HCT116 (cell line): ENCODE measurements around the gene LTB4R.

Experiments used
- CEBPB ChIP-seq: IDR thresholded peaks from 2 replicates; pipeline ENCODE4 v1.6.1; 2012; ENCODE audit warnings: low read depth
- EGR1 ChIP-seq: IDR thresholded peaks from 2 replicates; pipeline ENCODE4 v1.6.1; 2012; ENCODE audit warnings: low read depth
- EZH2phosphoT487 ChIP-seq: fragments of 200-600 bp; IDR thresholded peaks from 2 replicates; pipeline ENCODE4 v1.6.1; 2018; ENCODE audit warnings: antibody characterized with exemption, borderline replicate concordance
- TF ChIP-seq, protein P1 (sequence below), 3 experiments: fragments of 200-600 bp in 1 of 3; sonication (generic) in 1 of 3; IDR thresholded peaks in 2 of 3; conservative IDR thresholded peaks in 1 of 3; 2 replicates each; pipeline ENCODE4 v1.5.1; 2012 to 2017; ENCODE audit warnings: low read depth in 2 of 3, low read length in 2 of 3, antibody characterized with exemption in 1 of 3, borderline replicate concordance in 1 of 3, control low read depth in 1 of 3, mild to moderate bottlenecking in 1 of 3, mixed read lengths in 1 of 3, mixed run types in 1 of 3, moderate library complexity in 1 of 3; ENCODE audit not compliant: insufficient read depth in 1 of 3
- TF ChIP-seq, protein P2 (sequence below): IDR thresholded peaks from 2 replicates; pipeline ENCODE4 v1.6.1; 2012

DNA sequence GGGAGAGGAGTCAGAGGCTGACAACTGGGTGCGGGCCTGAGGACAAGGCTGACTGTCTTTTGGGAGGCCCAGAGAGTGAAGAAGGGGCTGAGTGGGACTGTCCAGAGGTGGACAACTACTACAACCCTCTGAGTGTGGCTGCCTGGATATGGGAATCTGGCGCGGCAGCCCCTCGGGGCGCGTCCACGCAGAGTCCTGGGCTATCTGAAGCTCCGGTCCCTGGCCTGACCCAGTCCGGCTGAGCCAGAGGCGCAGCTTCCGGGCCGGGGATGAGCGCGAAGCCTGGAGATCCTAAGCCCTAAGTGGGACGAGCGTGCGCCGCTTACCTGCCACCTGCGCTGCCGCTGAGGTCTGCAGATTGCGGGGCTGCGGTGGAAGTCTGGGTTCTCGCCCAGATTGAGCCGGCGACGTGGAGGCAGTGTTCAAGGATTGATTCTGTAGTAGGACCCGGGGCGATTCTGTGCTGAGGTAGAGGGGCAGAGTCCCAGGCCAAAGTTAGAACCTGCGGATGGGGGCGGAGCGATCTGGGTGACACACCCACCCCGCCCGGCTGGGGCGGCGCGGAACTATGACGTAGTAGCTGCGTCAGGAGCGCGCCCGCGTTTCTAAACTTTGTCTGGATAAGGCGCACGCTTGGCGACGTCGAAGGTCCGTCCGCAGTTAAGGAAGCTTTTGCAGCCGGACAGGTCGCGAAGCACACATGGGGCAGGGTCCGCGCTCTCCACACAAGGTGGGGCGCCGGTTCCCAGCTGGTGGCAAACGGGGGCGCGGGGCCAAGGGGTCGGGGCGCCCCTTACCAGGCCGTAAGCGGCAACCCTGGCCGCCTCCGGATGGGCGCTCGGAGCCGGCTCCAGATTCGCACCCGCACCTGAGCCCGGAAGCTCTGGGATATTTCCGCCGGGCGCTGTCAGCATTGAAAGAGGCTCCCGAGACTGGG lies 11.8 kb upstream of the LTB4R start, which contains the start of the genes DHRS1 and NOP9:
- TF ChIP-seq, protein P1, sequence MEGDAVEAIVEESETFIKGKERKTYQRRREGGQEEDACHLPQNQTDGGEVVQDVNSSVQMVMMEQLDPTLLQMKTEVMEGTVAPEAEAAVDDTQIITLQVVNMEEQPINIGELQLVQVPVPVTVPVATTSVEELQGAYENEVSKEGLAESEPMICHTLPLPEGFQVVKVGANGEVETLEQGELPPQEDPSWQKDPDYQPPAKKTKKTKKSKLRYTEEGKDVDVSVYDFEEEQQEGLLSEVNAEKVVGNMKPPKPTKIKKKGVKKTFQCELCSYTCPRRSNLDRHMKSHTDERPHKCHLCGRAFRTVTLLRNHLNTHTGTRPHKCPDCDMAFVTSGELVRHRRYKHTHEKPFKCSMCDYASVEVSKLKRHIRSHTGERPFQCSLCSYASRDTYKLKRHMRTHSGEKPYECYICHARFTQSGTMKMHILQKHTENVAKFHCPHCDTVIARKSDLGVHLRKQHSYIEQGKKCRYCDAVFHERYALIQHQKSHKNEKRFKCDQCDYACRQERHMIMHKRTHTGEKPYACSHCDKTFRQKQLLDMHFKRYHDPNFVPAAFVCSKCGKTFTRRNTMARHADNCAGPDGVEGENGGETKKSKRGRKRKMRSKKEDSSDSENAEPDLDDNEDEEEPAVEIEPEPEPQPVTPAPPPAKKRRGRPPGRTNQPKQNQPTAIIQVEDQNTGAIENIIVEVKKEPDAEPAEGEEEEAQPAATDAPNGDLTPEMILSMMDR (IDR thresholded peaks at IDR 0.05 in 2 of 3, conservative IDR thresholded peaks at IDR 0.05 in 1 of 3; ENCODE audit: borderline replicate concordance in 1 of 3, insufficient read depth in 1 of 3, low read depth in 2 of 3, low read length in 2 of 3), result no peak
- TF ChIP-seq CEBPB, result no peak
- TF ChIP-seq EGR1, result no peak
- TF ChIP-seq, protein P2, sequence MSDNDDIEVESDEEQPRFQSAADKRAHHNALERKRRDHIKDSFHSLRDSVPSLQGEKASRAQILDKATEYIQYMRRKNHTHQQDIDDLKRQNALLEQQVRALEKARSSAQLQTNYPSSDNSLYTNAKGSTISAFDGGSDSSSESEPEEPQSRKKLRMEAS, result peak; percentile 84
- no peak for TF ChIP-seq EZH2phosphoT487
